ENCODE results near the gene ITGA3.

DNA sequence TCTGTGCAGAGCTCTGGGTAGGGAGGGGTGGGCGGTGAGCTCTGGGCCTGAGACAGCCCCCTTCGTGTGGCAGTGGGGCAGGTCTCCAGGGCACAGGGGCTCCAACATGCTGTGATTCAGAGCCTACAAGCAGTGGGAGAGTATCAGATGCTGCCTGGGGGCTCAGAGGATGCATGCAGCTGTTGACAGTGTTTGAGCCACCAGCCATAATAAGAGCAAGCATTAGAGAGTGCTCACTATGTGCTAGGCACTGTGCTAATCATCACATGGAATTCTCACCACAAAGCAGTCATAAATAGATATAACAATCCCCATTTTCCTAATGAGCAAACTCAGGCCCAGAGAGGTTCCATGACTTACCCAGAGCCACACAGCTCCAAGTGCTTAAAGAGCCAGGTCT, 47.3 kb downstream of the ITGA3 start:
- TF ChIP-seq, protein P1, sequence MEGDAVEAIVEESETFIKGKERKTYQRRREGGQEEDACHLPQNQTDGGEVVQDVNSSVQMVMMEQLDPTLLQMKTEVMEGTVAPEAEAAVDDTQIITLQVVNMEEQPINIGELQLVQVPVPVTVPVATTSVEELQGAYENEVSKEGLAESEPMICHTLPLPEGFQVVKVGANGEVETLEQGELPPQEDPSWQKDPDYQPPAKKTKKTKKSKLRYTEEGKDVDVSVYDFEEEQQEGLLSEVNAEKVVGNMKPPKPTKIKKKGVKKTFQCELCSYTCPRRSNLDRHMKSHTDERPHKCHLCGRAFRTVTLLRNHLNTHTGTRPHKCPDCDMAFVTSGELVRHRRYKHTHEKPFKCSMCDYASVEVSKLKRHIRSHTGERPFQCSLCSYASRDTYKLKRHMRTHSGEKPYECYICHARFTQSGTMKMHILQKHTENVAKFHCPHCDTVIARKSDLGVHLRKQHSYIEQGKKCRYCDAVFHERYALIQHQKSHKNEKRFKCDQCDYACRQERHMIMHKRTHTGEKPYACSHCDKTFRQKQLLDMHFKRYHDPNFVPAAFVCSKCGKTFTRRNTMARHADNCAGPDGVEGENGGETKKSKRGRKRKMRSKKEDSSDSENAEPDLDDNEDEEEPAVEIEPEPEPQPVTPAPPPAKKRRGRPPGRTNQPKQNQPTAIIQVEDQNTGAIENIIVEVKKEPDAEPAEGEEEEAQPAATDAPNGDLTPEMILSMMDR (IDR thresholded peaks at IDR 0.05; ENCODE audit: low read depth, low read length): no peak
- no peak for TF ChIP-seq POLR2A (IDR thresholded peaks at IDR 0.05; ENCODE audit: extremely low read depth, insufficient read length)

All from NB4 (cell line).